Spleen (tissue), 11 donors: ENCODE data around the gene NLGN3. TPM values are rescaled to one million over a fixed set of nuclear protein-coding genes. Genes with fewer than 3 reads are reported as not detected.
A peak's percentile ranks its signal among the peaks of the same experiment; 100 is the strongest.
"Not testable (repeated sequence)": the region's sequence is repeated elsewhere in the genome, so short reads cannot be mapped to it uniquely, and the experiment has no call there.

Experiments
- DNase-seq: peaks from one replicate; pipeline ENCODE4 v3.0.0-alpha.2; 2020
- H3K27ac ChIP-seq, 8 donors: fragments of 200-600 bp; sonication (generic) in 7 of 8; 1 replicate in 4 of 8; 2 replicates in 4 of 8; pipeline versions ENCODE4 v1.5.0 to v1.8.0; 2016 to 2021; ENCODE audit warnings: inconsistent platforms in 4 of 8, mild to moderate bottlenecking in 4 of 8, moderate library complexity in 1 of 8
- H3K27me3 ChIP-seq, 7 donors: fragments of 200-600 bp; sonication (generic) in 6 of 7; replicated peaks in 1 of 7; 1 replicate in 4 of 7; 2 replicates in 3 of 7; pipeline versions ENCODE4 v1.5.0 to v1.8.0; 2016 to 2021; ENCODE audit warnings: inconsistent platforms in 3 of 7, mild to moderate bottlenecking in 1 of 7
- H3K36me3 ChIP-seq, 6 donors: fragments of 200-600 bp; sonication (generic) in 5 of 6; 1 replicate in 4 of 6; 2 replicates in 2 of 6; pipeline versions ENCODE4 v1.5.0 to v1.8.0; 2016 to 2021; ENCODE audit warnings: inconsistent platforms in 2 of 6
- H3K4me1 ChIP-seq, 6 donors: fragments of 200-600 bp; sonication (generic) in 5 of 6; 1 replicate in 3 of 6; 2 replicates in 3 of 6; pipeline versions ENCODE4 v1.5.0 to v1.8.0; 2016 to 2021; ENCODE audit warnings: inconsistent platforms in 3 of 6
- H3K4me3 ChIP-seq, 8 donors: fragments of 200-600 bp; sonication (generic) in 7 of 8; 1 replicate in 4 of 8; 2 replicates in 4 of 8; pipeline versions ENCODE4 v1.5.0 to v1.8.0; 2016 to 2021; ENCODE audit warnings: inconsistent platforms in 4 of 8, mild to moderate bottlenecking in 4 of 8, moderate library complexity in 2 of 8
- H3K9me3 ChIP-seq, 8 donors: fragments of 200-600 bp; sonication (generic) in 7 of 8; 1 replicate in 4 of 8; 2 replicates in 4 of 8; pipeline versions ENCODE4 v1.5.0 to v1.8.0; 2016 to 2021; ENCODE audit warnings: inconsistent platforms in 4 of 8
- POLR2A ChIP-seq, 3 donors: fragments of 450-650 bp; IDR thresholded peaks; one replicate each; pipeline ENCODE4 v1.5.1; 2017; ENCODE audit warnings: antibody characterized with exemption in 3 of 3, mild to moderate bottlenecking in 1 of 3
- POLR2AphosphoS5 ChIP-seq, 3 donors: sonication (generic); formaldehyde crosslinking; IDR thresholded peaks; one replicate each; pipeline ENCODE4 v1.5.1; 2017; ENCODE audit warnings: antibody characterized with exemption in 3 of 3
- WGBS, 5 donors: extraction: QIAGEN DNeasy Blood & Tissue Kit in 3 of 5; methylation state at CpG; one replicate each; pipeline versions ENCODE4 v1.1.5 to v1.1.7; 2013 to 2018; 5-methylcytosine and 5-hydroxymethylcytosine counted together
- intact Hi-C: fragments of 100-400 bp; cut with DNase I; formaldehyde crosslinking; loops from one replicate; pipeline ENCODE4 v1.15.0; 2023; ENCODE audit warnings: low total_unique reads
- polyA plus RNA-seq, 3 donors: library from polyadenylated mRNA; stranded (reverse); fragments of 200-250 nt; gene quantifications; one replicate each; pipeline ENCODE4 v1.2.1, GENCODE V29; 2013
- total RNA-seq, 7 donors: library from RNA; depleted of rRNA in 3 of 7; stranded (reverse); fragments of >200 nt in 3 of 7; fragmentation: NEBNext Ultra II Directional in 4 of 7; extraction: Animal tissue kit (Norgen Biotek cat#: 25700) in 4 of 7; gene quantifications; one replicate each; pipeline versions ENCODE4 v1.1.0 to v1.2.1, GENCODE V29; 2016 to 2021
- TF ChIP-seq, protein P1 (sequence below), 11 experiments: fragments of 200-600 bp in 7 of 11; fragments of 450-650 bp in 4 of 11; sonication (generic) in 4 of 11; IDR thresholded peaks in 8 of 11; conservative IDR thresholded peaks in 3 of 11; 1 replicate in 7 of 11; 2 replicates in 4 of 11; pipeline versions ENCODE4 v1.4.0 to v1.8.0; 2016 to 2021; ENCODE audit warnings: antibody characterized with exemption in 11 of 11, inconsistent platforms in 4 of 11, mild to moderate bottlenecking in 1 of 11
- donor health status: healthy with polysubstance abuse.
- donor health status: DM: no; HTN: no; CAD: no; lungs with moderate emphysema.
- donor health status: DM: no; HTN: no; CAD: no.
- donor health status: Bipolar disorder and iron deficiency.
- donor health status: healthy.
- donor health status: DM: no; HTN: no; CAD: no.
- donor health status: DM: yes; HTN: yes; CAD: no.

The NLGN3 gene
- total and polyA plus RNA-seq, 10 donors, result 0.14 to 2.5 (median 0.85) TPM

DNA sequence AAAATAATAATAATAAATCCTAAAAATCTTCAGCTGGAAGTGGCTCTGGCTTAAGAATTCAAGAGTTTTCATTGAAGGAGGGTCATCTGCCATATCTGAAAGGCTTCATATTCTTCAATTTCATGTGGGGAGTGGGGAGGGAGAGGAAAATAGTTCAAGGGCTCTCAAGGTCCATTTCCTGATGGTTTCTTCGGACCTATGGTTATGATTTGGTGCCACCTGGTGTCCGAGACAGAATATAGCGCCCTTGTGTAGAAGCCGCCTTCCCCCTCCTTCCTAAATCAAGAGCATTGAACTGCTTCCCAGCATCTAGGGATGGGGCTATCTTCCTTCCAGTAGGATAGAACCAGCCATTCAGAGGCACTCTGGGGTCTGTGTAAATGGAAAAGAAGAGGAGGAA is 34.3 kb downstream of the NLGN3 start:
- peaks cover 0 to 26% (median 12%) of the 10 kb centered on the region in 6 donors for H3K4me1 ChIP-seq
- intact Hi-C loops, result no loop called here
- peak overlapping the region in 1 of 8 donors; percentile 9 for H3K27ac ChIP-seq
- peaks cover 0 to 12% (median 0%) of the 10 kb centered on the region in 6 donors for H3K36me3 ChIP-seq
- H3K27me3 ChIP-seq, result no peaks in the 10 kb centered on the region
- DNase-seq, result no peak
- TF ChIP-seq POLR2AphosphoS5 (IDR thresholded peaks at IDR 0.05), result no peak
- TF ChIP-seq POLR2A (IDR thresholded peaks at IDR 0.05), result no peak
- TF ChIP-seq, protein P1, sequence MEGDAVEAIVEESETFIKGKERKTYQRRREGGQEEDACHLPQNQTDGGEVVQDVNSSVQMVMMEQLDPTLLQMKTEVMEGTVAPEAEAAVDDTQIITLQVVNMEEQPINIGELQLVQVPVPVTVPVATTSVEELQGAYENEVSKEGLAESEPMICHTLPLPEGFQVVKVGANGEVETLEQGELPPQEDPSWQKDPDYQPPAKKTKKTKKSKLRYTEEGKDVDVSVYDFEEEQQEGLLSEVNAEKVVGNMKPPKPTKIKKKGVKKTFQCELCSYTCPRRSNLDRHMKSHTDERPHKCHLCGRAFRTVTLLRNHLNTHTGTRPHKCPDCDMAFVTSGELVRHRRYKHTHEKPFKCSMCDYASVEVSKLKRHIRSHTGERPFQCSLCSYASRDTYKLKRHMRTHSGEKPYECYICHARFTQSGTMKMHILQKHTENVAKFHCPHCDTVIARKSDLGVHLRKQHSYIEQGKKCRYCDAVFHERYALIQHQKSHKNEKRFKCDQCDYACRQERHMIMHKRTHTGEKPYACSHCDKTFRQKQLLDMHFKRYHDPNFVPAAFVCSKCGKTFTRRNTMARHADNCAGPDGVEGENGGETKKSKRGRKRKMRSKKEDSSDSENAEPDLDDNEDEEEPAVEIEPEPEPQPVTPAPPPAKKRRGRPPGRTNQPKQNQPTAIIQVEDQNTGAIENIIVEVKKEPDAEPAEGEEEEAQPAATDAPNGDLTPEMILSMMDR (IDR thresholded peaks at IDR 0.05 in 8 of 11, conservative IDR thresholded peaks at IDR 0.05 in 3 of 11), result peak; percentile 48 to 79 (median 74)
- H3K4me3 ChIP-seq, result no peak overlapping the region
- WGBS, 5 donors, result 0 to 5% (median 1%) methylated on average over 3 to 4 of the region's 4 CpGs
- H3K9me3 ChIP-seq, result no peaks in the 10 kb centered on the region

DNA sequence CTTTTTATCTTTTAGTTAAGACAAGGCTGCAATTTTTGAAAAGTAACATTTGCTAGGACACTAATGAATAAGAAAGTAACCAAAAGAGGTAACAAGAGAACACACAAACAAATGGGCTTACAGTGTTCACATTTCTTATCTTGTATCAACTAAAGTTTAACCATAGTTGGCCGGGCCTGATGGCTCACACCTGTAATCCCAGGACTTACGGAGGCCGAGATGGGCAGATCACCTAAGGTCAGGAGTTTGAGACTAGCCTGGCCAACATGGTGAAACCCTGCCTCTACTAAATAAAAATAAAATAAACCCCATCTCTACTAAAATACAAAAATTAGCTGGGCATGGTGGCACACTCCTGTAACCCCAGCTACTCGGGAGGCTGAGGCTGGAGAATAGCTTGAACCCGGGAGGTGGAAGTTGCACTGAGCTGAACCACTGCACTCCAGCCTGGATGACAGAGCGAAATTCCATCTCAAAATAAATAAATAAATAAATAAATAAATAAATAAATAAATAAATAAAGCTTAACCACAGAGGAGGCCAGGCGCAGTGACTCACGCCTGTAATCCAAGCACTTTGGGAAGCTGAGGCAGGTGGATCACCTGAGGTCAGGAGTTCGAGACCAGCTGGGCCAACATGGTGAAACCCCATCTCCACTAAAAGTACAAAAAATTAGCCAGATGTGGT is 36.1 kb downstream of the NLGN3 start:
- DNase-seq, result peak; percentile 44
- peak overlapping the region in 2 of 8 donors; percentile 52 to 71 for H3K4me3 ChIP-seq
- H3K9me3 ChIP-seq, H3K36me3 ChIP-seq, intact Hi-C loops, H3K27me3 ChIP-seq: not testable (repeated sequence)
- H3K27ac ChIP-seq, result peak overlapping the region in 6 of 8 donors; percentile 88 to 94 (median 92)
- WGBS, 5 donors, result 81 to 96% (median 92%) methylated on average over 9 of the region's 9 CpGs
- peaks cover 0 to 26% (median 12%) of the 10 kb centered on the region in 6 donors for H3K4me1 ChIP-seq

DNA sequence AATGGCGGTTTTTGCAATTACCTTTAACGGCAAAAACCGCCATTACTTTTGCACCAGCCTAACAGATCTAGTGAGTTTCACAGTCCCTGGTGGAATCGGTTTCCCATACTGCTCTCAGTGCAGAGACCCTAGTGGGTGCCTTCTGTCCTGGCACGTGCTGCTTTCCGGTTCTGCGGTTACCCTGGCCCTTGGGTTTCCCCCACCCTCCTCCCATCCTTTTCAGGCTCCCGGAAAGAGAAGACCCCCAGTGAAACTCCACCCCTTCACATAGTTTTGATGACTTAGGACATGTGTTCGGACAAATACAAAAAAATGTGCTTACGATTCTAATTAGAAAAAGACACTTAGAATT is 36.9 kb downstream of the NLGN3 start:
- Histone ChIP-seq H3K4me3 (peak overlapping the region; percentile 25 to 71 (median 36)), H3K4me1 (peaks cover 0 to 26% (median 12%) of the 10 kb centered on the region in 6 donors), H3K36me3 (peaks cover 0 to 7% (median 0%) of the 10 kb centered on the region in 6 donors), H3K27ac (peak overlapping the region; percentile 75 to 94 (median 91)), H3K9me3 (no peaks in the 10 kb centered on the region), H3K27me3 (no peaks in the 10 kb centered on the region)
- DNase-seq, result no peak
- TF ChIP-seq POLR2A (IDR thresholded peaks at IDR 0.05) (no peak), POLR2AphosphoS5 (IDR thresholded peaks at IDR 0.05) (no peak)
- TF ChIP-seq, protein P1 (IDR thresholded peaks at IDR 0.05 in 8 of 11, conservative IDR thresholded peaks at IDR 0.05 in 3 of 11), result no peak
- intact Hi-C loops, result no loop called here
- WGBS, 5 donors, result 0 to 46% (median 2%) methylated on average over 2 to 10 of the region's 10 CpGs

DNA sequence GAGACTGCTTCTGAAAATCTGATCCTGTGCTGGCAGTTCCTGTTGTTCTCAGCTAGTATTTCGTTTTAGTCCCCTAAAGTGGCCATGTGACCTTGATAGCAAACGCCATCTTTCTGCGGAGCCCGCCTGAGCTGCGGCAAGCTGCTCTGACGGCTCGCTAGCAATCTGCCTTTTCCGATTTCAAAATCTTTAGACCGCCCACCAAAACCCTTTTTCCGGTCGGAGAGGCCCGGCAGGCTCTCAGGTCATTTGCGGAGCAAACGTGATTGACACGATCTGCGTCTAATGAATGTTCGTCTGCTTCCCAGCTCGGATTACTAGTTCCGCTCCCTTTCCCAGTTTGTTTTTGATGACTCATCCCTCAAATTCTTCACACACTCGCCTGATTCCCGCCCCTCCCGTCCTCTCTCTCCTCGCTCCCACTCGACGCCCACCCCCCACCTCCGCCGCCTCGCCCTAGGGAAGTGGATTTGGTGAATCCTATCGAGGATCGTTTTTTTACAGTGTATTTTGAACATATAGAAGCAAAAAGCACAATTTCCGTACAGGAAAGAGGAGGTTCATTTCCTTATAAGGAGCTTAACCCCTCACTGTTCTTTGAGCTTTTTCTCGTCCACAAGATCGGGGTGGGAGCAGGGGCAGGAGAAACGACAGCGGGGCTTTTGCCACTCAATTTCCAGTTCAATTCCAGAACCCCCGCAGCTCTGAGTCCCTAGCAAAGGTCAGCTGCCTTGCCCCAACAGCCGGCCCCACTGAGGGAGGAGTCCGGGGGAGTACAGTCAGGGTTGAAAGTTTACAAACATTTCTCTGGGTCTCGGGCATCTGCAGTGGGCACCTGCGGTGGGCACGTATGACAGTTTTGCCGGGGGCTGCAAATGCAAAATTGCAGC is 37.5 kb downstream of the NLGN3 start:
- Histone ChIP-seq H3K27ac (peak overlapping the region; percentile 75 to 94 (median 91)), H3K4me3 (peak overlapping the region; percentile 25 to 71 (median 36)), H3K36me3 (peaks cover 0 to 5% (median 0%) of the 10 kb centered on the region in 6 donors), H3K27me3 (no peaks in the 10 kb centered on the region), H3K4me1 (peaks cover 0 to 26% (median 12%) of the 10 kb centered on the region in 6 donors), H3K9me3 (no peaks in the 10 kb centered on the region)
- intact Hi-C loops, result no loop called here
- TF ChIP-seq POLR2A (IDR thresholded peaks at IDR 0.05) (peak in 2 of 3 donors; percentile 36 to 81), POLR2AphosphoS5 (IDR thresholded peaks at IDR 0.05) (peak; percentile 49 to 94 (median 93))
- TF ChIP-seq, protein P1 (IDR thresholded peaks at IDR 0.05 in 8 of 11, conservative IDR thresholded peaks at IDR 0.05 in 3 of 11), result no peak
- peak; percentile 92 for DNase-seq
- 1 to 40% (median 4%) methylated on average over 32 to 42 of the region's 42 CpGs for WGBS, 5 donors
